Measurements from ENCODE around the gene SLC7A14.

Gene SLC7A14

GRCh38 chr3:170424879-170425278 lies 161.0 kb downstream of the SLC7A14 start:
- no peak for FAIRE-seq

GRCh38 chr3:170423001-170423615 lies 162.8 kb downstream of the SLC7A14 start:
- FAIRE-seq = no peak

GRCh38 chr3:170421758-170422157 lies 164.1 kb downstream of the SLC7A14 start:
- no peak for FAIRE-seq

- no peak for FAIRE-seq
Measured at GRCh38 chr3:170421111-170421641, 164.7 kb downstream of the SLC7A14 start.

GRCh38 chr3:170420307-170420821 lies 165.5 kb downstream of the SLC7A14 start:
- no peak for FAIRE-seq

GRCh38 chr3:170419557-170420087 lies 166.3 kb downstream of the SLC7A14 start:
- no peak for FAIRE-seq

GRCh38 chr3:170418422-170419398 lies 167.2 kb downstream of the SLC7A14 start, which contains the start of gene CLDN11:
Gene CLDN11 (plus strand): TSS chr3:170418868. CDS start chr3:170419067, 199 bp downstream.
- FAIRE-seq = no peak

GRCh38 chr3:170417090-170417489 lies 168.8 kb downstream of the SLC7A14 start:
- FAIRE-seq = no peak

GRCh38 chr3:170414202-170414663 lies 171.6 kb downstream of the SLC7A14 start:
- FAIRE-seq = peak; percentile 85

GRCh38 chr3:170413291-170413690 lies 172.6 kb downstream of the SLC7A14 start:
- FAIRE-seq = no peak

GRCh38 chr3:170410428-170411029 lies 175.3 kb downstream of the SLC7A14 start:
- peak; percentile 39 for FAIRE-seq
